ENCODE data around the gene PPP1R3G. TPM values are rescaled to one million over a fixed set of nuclear protein-coding genes. Genes with fewer than 3 reads are reported as not detected.

Gene PPP1R3G
- total and polyA plus RNA-seq, 2 of the 4 experiments (the other 2 are of a cell fraction) = 0.10 to 0.18 TPM

DNA sequence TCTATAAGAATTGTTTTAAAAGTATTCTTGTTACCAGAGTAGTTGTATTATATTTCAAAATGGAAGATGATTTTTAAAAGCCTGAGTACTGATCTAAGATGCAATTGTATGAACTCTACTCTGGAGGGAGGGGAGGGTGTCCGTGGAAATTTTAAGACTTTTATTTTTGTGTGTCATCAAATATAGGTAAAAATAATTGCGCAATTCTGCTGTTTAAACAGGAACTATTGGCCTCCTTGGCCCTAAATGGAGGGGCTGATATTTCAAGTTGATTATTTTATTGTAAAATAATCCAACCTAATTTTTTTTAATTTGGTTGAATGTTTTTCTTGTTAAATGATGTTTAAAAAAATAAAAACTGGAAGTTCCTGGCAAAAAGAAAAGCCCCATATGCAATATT, 43.2 kb upstream of the PPP1R3G start:
- no CpG with 5 or more reads among the region's 2 CpGs for WGBS, 2 experiments (ENCODE audit: extremely low coverage in 2 of 2, insufficient read length in 1 of 2)
- CTCF ChIA-PET = no interaction called here

More for the DNA sequence above, 43.2 kb upstream of the PPP1R3G start:
- in situ Hi-C loops (cut with MboI; ENCODE audit: low sequenced_read_pairs) (no loop called here), dilution Hi-C loops (cut with HindIII; ENCODE audit: low sequenced_read_pairs, unreplicated experiment) (no loop called here), intact Hi-C loops (cut with micrococcal nuclease) (no loop called here)
- Histone ChIP-seq H2BK20ac (ENCODE audit: low read depth, low read length) (no peak overlapping the region), H4K91ac (ENCODE audit: insufficient read depth, low read depth, low read length) (no peak overlapping the region), H3K79me1 (ENCODE audit: low read depth in 1 of 2, low read length in 2 of 2) (no peaks in the 10 kb centered on the region), H3K9me1 (ENCODE audit: insufficient read depth, low read length) (0 out of 2 replicates have a peak, but pooled peaks cover 3% of the 10 kb centered on the region), H3K23ac (ENCODE audit: low read depth, low read length) (no peak overlapping the region), H4K20me1 (ENCODE audit: insufficient read depth, low read length) (no peaks in the 10 kb centered on the region), H4K8ac (ENCODE audit: low read depth in 2 of 2, low read length in 2 of 2) (no peak overlapping the region), H2AFZ (replicated peaks; ENCODE audit: low read length, poor library complexity) (no peak overlapping the region), H3K9ac (ENCODE audit: low read depth, low read length) (no peak overlapping the region), H3K27me3 (ENCODE audit: control insufficient read depth, insufficient read depth, low read length) (no peaks in the 10 kb centered on the region), H3K14ac (replicated peaks; ENCODE audit: low read depth, low read length) (no peak overlapping the region), H3K4ac (ENCODE audit: low read depth, low read length) (no peak overlapping the region), H3K4me2 (ENCODE audit: low read depth, low read length) (no peak overlapping the region), H3K36me3 (ENCODE audit: control insufficient read depth, insufficient read depth, low read length) (no peaks in the 10 kb centered on the region), H3K4me3 (ENCODE audit: insufficient read depth, low read depth, low read length) (no peak overlapping the region), H2AK5ac (ENCODE audit: low read depth, low read length) (no peak overlapping the region), H3K9me3 (ENCODE audit: control insufficient read depth, insufficient read depth, low read length) (no peaks in the 10 kb centered on the region), H3K27ac (ENCODE audit: insufficient read depth, low read length) (no peak overlapping the region), H2BK120ac (ENCODE audit: low read depth, low read length) (no peak overlapping the region), H3K56ac (ENCODE audit: extremely low read depth, insufficient read depth, low read length) (no peak overlapping the region), H3K4me1 (ENCODE audit: control insufficient read depth, insufficient read depth, low read length) (peaks cover 2% of the 10 kb centered on the region), H2BK5ac (ENCODE audit: low read depth, low read length, poor library complexity, severe bottlenecking) (no peak overlapping the region), H2AK9ac (replicated peaks; ENCODE audit: low read depth, low read length, poor library complexity) (no peak overlapping the region), H2BK15ac (ENCODE audit: low read depth, low read length) (no peak overlapping the region), H4K5ac (ENCODE audit: low read depth, low read length) (no peak overlapping the region), H3K18ac (ENCODE audit: low read depth, low read length) (no peak overlapping the region)
- no TSS peak for BruUV-seq (replicated peaks)
- DNase-seq (no peak), ATAC-seq (ENCODE audit: low read depth) (no peak)
- POLR2A ChIA-PET (ENCODE audit: unreplicated experiment) = no interaction called here
- no peak for TF ChIP-seq ELK1 (IDR thresholded peaks at IDR 0.05; ENCODE audit: borderline replicate concordance, low read depth, low read length)
- no peak for TF ChIP-seq NFE2L2 (IDR thresholded peaks at IDR 0.05; ENCODE audit: low read depth, low read length)
- TF ChIP-seq RAD21 (IDR thresholded peaks at IDR 0.05; ENCODE audit: low read length) = no peak
- TF ChIP-seq SMC3 (IDR thresholded peaks at IDR 0.05; ENCODE audit: low read depth, low read length) = no peak
- TF ChIP-seq RCOR1 (IDR thresholded peaks at IDR 0.05; ENCODE audit: insufficient replicate concordance, low read length) = no peak
- TF ChIP-seq CEBPB (IDR thresholded peaks at IDR 0.05; ENCODE audit: low read depth, low read length) = peak; percentile 61

Data from IMR-90 (cell line).